Activated CD4-positive, alpha-beta memory T cell treated with anti-CD3 and anti-CD28 coated beads for 36 hours (primary cell): Measurements from ENCODE around the gene S100A2. TPM values are rescaled to one million over a fixed set of nuclear protein-coding genes. Genes with fewer than 3 reads are reported as not detected.

Source experiments
- CTCF ChIA-PET: fragments of 350-600 bp; sonication (Branson Sonifier 250); formaldehyde crosslinking; loops from one replicate; lab custom pipeline; 2021; ENCODE audit warnings: antibody characterized with exemption, inconsistent platforms; lab: Charles Lee
- POLR2A ChIA-PET: fragments of 350-600 bp; sonication (Branson Sonifier 250); formaldehyde crosslinking; loops from one replicate; lab custom pipeline; 2021; ENCODE audit warnings: antibody characterized with exemption; lab: Charles Lee
- DNase-seq: peaks from one replicate; pipeline ENCODE4 v3.0.0-alpha.2; 2020
- H3K27ac Mint-ChIP-seq: one replicate; pipeline ENCODE4 v1.8.0; 2021; ENCODE audit warnings: mixed read lengths
- H3K27me3 Mint-ChIP-seq: one replicate; pipeline ENCODE4 v1.8.0; 2021; ENCODE audit warnings: mixed read lengths
- H3K36me3 Mint-ChIP-seq: one replicate; pipeline ENCODE4 v1.8.0; 2021; ENCODE audit warnings: mixed read lengths
- H3K4me1 Mint-ChIP-seq: one replicate; pipeline ENCODE4 v1.8.0; 2021; ENCODE audit warnings: low read depth, mixed read lengths
- H3K4me3 Mint-ChIP-seq: one replicate; pipeline ENCODE4 v1.8.0; 2021; ENCODE audit warnings: mild to moderate bottlenecking, mixed read lengths
- H3K9me3 Mint-ChIP-seq: one replicate; pipeline ENCODE4 v1.8.0; 2021; ENCODE audit warnings: mixed read lengths
- intact Hi-C: fragments of 100-400 bp; cut with micrococcal nuclease; formaldehyde crosslinking; loops from one replicate; pipeline ENCODE4 v1.15.1; 2023
- total RNA-seq, 2 experiments: library from RNA; stranded (reverse); gene quantifications; one replicate each; pipeline ENCODE4 v1.2.3, GENCODE V29; 2021

S100A2 gene
- total RNA-seq: 1 to 10 TPM; 3.5 to 5.3 TPM

DNA sequence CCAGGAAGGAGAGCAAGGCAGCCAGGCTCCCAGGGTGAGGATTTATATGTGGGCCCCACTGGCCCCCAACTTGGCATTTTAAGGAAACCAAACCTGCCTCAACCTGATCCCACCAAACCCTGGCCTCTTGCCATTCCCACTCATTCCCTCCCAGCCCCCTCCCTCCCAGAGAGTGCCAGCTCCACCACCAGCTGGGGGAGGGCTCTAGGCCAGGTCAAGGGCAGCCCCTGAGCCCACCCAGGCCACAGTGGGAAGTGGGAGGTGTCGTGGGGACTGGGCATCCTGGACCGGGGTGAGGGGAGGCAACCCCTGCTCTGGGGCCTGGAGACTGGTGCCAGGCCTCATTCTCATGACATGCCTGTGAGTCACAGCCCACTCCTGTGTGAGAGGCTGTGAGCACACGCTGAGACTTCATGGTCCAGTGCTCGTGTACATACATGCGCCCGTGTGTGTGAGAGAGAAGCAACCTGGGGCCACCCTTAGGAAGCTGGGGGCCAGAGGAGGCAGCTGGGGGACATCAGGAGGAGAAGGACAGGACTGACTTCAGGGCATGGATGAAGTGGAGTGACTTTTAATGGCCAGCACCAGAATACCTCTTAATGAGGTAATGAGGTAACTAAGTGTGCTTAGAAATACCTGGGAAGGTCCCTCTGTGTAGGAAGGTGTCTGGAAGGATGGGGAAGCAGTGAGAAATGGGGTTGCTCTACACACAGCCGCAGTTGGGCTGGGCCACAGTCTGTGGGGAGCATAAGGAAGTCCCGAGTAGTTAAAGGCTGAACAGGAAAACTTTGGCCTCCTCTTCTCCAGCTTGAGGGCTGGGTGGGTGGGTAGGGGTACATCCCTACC lies at the start of gene S100A2:
TSS of gene S100A2 (minus strand) at position 316 of the 846 bp plus-strand sequence. CDS start 1,967 bp downstream, outside the sequence.
- Mint-ChIP-seq H3K9me3 (no peaks in the 10 kb centered on the region), H3K27me3 (no peaks in the 10 kb centered on the region), H3K27ac (peak within 1 kb of the TSS; percentile 97), H3K4me3 (peak within 1 kb of the TSS; percentile 71), H3K4me1 (peaks cover 48% of the 10 kb centered on the region), H3K36me3 (no peaks in the 10 kb centered on the region)
- DNase-seq: peak; percentile 79
- POLR2A ChIA-PET: interaction anchor here (0.6 to 6.3 kb wide), 8 partner anchors 15 to 69 kb away, joined by 3 to 50 read pairs (median 10); partner anchors contain the start of genes CHTOP, S100A4 and S100A6
- CTCF ChIA-PET: interaction anchor here (1.0 to 2.4 kb wide), 8 partner anchors 21 to 68 kb away, joined by 3 to 45 read pairs (median 8); partner anchors contain the start of genes CHTOP, S100A4 and S100A6
- intact Hi-C loops: loop anchor here (1.0 to 5.0 kb wide), 4 partner anchors 20 to 162 kb away; partner anchors contain the start of genes INTS3, S100A4 and SNAPIN

DNA sequence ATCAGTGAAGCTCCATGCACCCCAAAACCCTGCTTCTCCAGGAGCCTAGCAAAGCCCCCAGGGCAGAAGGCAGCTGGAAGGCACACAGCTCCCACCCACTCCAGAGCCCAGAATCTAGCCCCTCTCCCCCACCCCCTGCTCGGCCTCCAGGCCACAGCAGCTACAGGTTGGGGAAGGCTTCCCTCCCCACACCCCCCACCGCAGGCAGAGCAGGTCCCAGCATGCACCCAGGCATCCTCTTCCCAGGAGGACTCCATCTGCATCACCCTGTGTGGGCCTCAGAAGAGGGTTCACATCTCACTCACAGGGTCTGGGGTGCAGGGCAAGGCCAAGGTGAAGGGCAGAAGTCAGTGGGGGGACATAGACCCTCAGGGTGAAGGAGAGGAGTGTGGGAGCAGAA lies 49.8 kb upstream of the S100A2 start:
- Mint-ChIP-seq H3K36me3 (no peaks in the 10 kb centered on the region), H3K27me3 (no peaks in the 10 kb centered on the region), H3K9me3 (no peaks in the 10 kb centered on the region), H3K27ac (no peak overlapping the region), H3K4me1 (no peaks in the 10 kb centered on the region), H3K4me3 (no peak overlapping the region)
- intact Hi-C loops: no loop called here
- POLR2A ChIA-PET: interaction anchor here (1.4 kb wide), 1 partner anchor 19 kb away, joined by 6 read pairs; the partner anchor contains the start of gene CHTOP
- CTCF ChIA-PET: interaction anchor here (3.1 to 4.2 kb wide), 3 partner anchors 44 to 104 kb away, joined by 14 to 39 read pairs (median 23); no protein-coding TSS in a partner anchor
- DNase-seq: no peak

DNA sequence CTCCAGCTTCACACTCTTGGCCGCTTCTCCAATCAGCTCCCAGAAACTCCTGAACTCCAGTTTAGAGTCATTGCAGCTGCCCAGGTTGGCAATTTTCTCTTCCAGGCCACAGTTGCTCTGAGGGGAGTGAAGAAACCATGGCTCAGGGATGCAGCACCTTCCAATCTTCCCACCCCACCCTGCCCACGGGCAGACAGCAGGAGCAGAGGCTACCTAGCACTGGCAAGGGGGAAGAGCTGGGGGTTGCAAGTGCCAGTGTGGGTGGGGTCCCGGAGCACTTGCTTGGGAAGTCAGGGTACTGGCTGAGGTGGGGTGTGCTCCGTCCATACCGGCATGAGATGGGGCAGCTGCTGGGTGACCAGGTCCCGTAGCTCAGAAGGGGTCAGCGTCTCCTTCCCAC lies 49.3 kb upstream of the S100A2 start:
- Mint-ChIP-seq H3K4me3 (no peak overlapping the region), H3K9me3 (no peaks in the 10 kb centered on the region), H3K4me1 (no peaks in the 10 kb centered on the region), H3K27ac (no peak overlapping the region), H3K36me3 (no peaks in the 10 kb centered on the region), H3K27me3 (no peaks in the 10 kb centered on the region)
- intact Hi-C loops: no loop called here
- ChIA-PET POLR2A (interaction anchor here (1.4 kb wide), 1 partner anchor 19 kb away, joined by 6 read pairs; the partner anchor contains the start of gene CHTOP), CTCF (interaction anchor here (1.0 to 3.6 kb wide), 3 partner anchors 13 to 104 kb away, joined by 5 to 23 read pairs (median 14); partner anchors contain the start of gene S100A13)
- no peak for DNase-seq

DNA sequence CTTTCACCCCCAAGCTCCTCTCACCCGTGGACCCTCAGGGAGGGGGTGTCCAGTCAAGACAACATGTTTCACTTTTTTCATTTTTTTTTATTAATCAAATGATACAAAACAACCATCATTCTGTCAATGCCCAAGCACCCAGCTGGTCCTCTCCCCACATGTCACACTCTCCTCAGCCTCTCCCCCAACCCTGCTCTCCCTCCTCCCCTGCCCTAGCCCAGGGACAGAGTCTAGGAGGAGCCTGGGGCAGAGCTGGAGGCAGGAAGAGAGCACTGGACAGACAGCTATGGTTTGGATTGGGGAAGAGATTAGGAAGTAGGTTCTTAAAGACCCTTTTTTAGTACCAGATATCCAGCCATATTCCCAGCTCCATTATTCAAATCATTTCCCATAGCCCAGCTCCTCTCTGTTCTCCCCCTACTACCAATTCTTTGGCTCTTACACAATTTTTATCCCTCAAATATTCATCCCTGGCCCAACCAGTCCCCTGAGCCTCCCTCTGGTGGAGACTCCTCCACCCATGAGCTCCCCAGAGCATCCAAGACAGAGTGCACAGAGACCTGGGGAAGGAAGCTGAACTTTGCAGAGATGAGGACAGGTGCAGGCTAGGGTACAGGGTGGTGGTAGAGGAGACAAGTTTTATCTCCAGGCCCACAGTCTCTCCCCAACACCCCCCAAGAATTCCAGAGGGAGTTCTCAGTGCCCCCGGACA lies 48.7 kb upstream of the S100A2 start:
- no peak for DNase-seq
- Mint-ChIP-seq H3K4me3 (no peak overlapping the region), H3K27ac (no peak overlapping the region), H3K4me1 (no peaks in the 10 kb centered on the region), H3K27me3 (no peaks in the 10 kb centered on the region), H3K36me3 (no peaks in the 10 kb centered on the region), H3K9me3 (no peaks in the 10 kb centered on the region)
- ChIA-PET CTCF (interaction anchor here (1.0 to 3.6 kb wide), 3 partner anchors 13 to 103 kb away, joined by 5 to 23 read pairs (median 14); partner anchors contain the start of gene S100A13), POLR2A (no interaction called here)
- intact Hi-C loops: no loop called here

DNA sequence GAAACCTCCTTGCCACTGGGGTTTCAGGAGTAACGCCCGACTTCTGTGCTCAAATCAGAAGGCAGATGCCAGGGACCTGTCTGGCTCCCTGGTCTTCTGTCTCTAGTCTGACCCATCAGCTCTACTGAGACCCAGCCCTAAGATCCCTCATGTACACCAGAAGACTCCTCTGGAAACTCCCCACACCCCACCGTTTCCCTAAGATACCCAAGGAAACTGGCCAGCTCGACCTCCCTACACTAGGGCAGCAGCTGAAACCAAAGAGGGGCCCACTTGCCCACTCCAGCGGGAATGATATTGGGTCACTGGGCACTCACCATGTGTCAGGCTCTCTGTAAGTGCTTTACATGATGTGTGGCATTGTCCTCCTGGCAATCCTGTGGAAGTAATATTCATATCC lies 47.8 kb upstream of the S100A2 start:
- Mint-ChIP-seq H3K4me1 (no peaks in the 10 kb centered on the region), H3K4me3 (no peak overlapping the region), H3K27me3 (no peaks in the 10 kb centered on the region), H3K9me3 (no peaks in the 10 kb centered on the region), H3K36me3 (no peaks in the 10 kb centered on the region), H3K27ac (no peak overlapping the region)
- POLR2A ChIA-PET: no interaction called here
- intact Hi-C loops: no loop called here
- CTCF ChIA-PET: interaction anchor here (3.1 to 3.6 kb wide), 2 partner anchors 81 to 102 kb away, joined by 14 to 23 read pairs; no protein-coding TSS in a partner anchor
- DNase-seq: no peak

DNA sequence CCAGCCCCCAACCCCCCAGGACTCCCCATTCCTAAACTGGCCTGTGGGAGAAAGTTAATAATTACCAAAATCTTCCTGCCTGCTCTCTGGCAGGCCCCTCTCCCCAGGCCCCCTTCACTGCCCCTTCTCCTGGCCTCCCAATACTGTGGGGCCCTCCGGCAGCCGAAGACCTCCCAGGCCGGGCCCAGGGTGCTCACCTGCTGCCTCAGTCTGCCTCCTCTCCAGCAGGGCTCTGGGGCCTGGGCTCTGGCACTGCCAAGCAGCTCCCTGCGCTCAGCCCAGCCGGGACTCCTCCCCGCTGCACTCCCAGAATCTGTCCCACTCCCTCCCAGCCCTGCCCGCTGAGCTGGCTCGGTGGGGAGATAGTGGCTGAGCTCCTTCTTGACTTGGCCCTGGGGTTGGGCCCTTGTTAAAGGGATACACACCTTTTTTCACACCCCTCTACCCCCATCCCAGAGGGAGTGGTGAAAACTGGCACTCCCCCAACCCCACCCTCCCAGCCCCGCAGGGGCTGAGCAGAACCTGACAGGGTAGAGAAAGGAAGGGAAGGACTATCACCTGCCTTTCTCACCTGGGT lies 47.2 kb upstream of the S100A2 start, which contains the start of gene S100A16:
TSS of gene S100A16 (minus strand) at position 383 of the 577 bp plus-strand sequence. CDS start 4,986 bp downstream, outside the sequence.
- H3K27me3 Mint-ChIP-seq: no peaks in the 10 kb centered on the region
- no peak within 1 kb of the TSS for H3K27ac Mint-ChIP-seq
- H3K9me3 Mint-ChIP-seq: no peaks in the 10 kb centered on the region
- POLR2A ChIA-PET: no interaction called here
- no peak for DNase-seq
- no peak within 1 kb of the TSS for H3K4me3 Mint-ChIP-seq
- no peaks in the 10 kb centered on the region for H3K36me3 Mint-ChIP-seq
- intact Hi-C loops: no loop called here
- CTCF ChIA-PET: interaction anchor here (3.6 kb wide), 1 partner anchor 80 kb away, joined by 14 read pairs; no protein-coding TSS in a partner anchor
- no peaks in the 10 kb centered on the region for H3K4me1 Mint-ChIP-seq

DNA sequence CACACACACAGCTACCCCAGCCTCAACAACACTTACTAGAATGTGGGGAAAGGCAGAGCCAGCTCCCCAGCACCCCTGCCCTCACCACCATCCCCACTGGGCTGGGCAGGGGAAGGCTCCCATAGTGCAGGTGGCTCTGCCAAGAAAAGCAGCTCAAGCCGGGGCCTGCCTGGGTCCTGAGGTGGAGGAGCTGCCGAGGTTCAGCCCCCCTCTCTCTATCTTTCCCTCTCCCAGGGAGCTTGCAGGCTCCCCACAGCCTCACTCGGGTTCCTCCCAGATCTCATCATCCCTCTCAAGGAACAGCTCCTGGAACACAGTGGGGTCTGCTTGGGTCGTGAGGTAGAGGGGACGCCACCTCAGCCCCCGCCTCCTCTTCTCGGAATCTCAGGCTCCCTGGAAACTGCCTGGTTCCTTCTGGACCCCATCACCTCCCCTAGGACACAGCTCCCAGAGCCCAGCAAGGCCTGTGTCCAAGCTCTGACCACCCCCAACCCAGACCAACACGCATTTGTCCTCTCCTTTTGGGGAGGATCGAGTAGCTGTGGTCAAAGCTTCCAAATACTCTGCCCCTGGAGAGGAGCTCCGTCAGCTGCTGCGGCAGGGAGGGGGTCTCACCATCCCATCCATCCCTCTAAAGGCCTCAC lies 46.6 kb upstream of the S100A2 start:
- POLR2A ChIA-PET: no interaction called here

DNA sequence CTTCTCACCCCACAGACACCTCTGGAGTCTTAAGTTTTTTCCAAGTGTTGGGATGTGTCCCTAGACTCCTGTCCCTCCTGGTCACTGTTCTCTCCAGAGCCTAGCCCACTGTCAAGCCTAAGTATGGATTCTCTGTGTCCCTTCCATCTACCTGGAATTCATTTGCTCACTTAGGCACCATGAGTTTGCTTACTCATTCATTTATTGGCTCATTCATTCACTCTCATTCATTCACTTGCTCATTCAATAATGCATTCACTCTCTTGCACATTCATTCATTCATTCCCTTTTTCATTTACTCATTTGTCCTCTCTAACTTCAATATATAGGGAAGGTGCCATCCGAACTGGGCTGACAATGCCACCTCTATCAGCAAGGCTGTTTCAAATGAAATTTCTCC lies 45.7 kb upstream of the S100A2 start:
- POLR2A ChIA-PET: no interaction called here
- Mint-ChIP-seq H3K4me3 (no peak overlapping the region), H3K27ac (no peak overlapping the region), H3K4me1 (no peaks in the 10 kb centered on the region), H3K9me3 (no peaks in the 10 kb centered on the region), H3K36me3 (no peaks in the 10 kb centered on the region), H3K27me3 (no peaks in the 10 kb centered on the region)
- intact Hi-C loops: no loop called here
- CTCF ChIA-PET: no interaction called here
- no peak for DNase-seq

More for the DNA sequence above, 46.6 kb upstream of the S100A2 start:
- intact Hi-C loops: no loop called here
- DNase-seq: no peak
- H3K9me3 Mint-ChIP-seq: no peaks in the 10 kb centered on the region
- CTCF ChIA-PET: no interaction called here
- H3K36me3 Mint-ChIP-seq: no peaks in the 10 kb centered on the region
- no peak overlapping the region for H3K27ac Mint-ChIP-seq
- no peaks in the 10 kb centered on the region for H3K4me1 Mint-ChIP-seq
- H3K27me3 Mint-ChIP-seq: no peaks in the 10 kb centered on the region
- no peak overlapping the region for H3K4me3 Mint-ChIP-seq

DNA sequence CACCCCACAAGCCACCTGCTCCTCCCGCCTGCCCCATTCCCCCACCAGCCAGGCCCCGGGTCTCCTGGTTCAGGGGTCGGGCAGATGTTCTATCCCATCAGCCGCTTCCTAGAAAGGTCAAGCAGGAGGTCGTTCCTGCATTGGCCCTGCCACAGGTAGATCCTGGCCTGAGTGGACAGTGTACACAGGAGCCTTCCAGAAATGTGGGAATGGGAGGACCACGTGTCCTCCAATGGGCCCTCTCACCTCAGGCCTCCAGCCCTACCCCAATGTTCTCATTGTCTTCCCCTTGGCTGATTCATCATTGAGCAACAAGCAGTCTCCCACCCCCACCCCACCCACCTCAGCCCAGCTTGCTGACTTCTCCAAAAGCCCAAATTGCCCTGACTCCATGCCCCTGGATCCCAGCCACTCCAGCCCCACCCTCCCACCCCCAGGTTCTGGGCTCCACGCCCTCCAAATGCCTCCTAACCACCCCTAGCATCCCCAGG lies 45.2 kb upstream of the S100A2 start:
- H3K36me3 Mint-ChIP-seq: no peaks in the 10 kb centered on the region
- no peaks in the 10 kb centered on the region for H3K4me1 Mint-ChIP-seq
- no peak for DNase-seq
- H3K9me3 Mint-ChIP-seq: no peaks in the 10 kb centered on the region
- intact Hi-C loops: no loop called here
- no peaks in the 10 kb centered on the region for H3K27me3 Mint-ChIP-seq
- H3K4me3 Mint-ChIP-seq: no peak overlapping the region
- ChIA-PET CTCF (interaction anchor here (1.3 kb wide), 1 partner anchor 101 kb away, joined by 3 read pairs; no protein-coding TSS in a partner anchor), POLR2A (no interaction called here)
- no peak overlapping the region for H3K27ac Mint-ChIP-seq

DNA sequence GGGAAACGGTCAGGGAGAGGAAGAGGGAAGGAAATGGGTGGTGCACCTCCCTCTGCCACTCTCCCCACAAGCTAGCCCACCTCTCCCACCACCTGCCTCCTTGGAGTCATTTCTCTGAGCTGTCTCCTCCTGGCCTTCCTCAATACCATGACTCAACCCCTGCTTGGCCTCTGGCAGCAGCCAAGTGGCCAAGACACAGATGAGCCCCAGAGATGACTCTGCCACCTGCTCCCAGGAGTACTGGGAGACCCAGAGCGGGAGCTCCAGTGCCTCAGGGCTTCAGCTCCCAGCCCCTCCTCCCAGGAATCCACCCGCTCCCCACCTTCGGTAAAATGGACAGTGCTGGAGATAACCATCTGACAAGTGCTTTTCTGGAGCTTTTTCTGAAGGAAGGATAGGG lies 44.7 kb upstream of the S100A2 start:
- intact Hi-C loops: no loop called here
- ChIA-PET CTCF (interaction anchor here (1.3 kb wide), 1 partner anchor 100 kb away, joined by 3 read pairs; no protein-coding TSS in a partner anchor), POLR2A (no interaction called here)
- H3K4me3 Mint-ChIP-seq: no peak overlapping the region
- no peaks in the 10 kb centered on the region for H3K9me3 Mint-ChIP-seq
- no peak overlapping the region for H3K27ac Mint-ChIP-seq
- H3K27me3 Mint-ChIP-seq: no peaks in the 10 kb centered on the region
- no peak for DNase-seq
- H3K4me1 Mint-ChIP-seq: no peaks in the 10 kb centered on the region
- no peaks in the 10 kb centered on the region for H3K36me3 Mint-ChIP-seq

DNA sequence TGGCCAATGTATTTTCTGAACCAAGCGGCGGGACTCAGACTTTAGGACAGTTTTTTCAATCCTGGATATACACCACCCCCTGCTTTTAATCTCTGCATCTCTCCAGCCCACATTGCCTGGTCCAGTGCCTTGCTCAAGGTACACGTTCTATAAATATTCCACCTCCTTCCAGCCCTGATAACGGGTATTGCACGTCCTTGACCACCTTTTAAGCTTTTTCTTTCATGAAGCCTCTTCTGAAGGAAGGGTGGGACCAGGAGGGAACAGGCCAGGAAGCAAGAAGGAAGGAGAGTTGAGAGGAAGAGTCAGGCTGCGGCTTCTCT lies 43.9 kb upstream of the S100A2 start:
- no peaks in the 10 kb centered on the region for H3K36me3 Mint-ChIP-seq
- DNase-seq: no peak
- H3K27ac Mint-ChIP-seq: no peak overlapping the region
- no peaks in the 10 kb centered on the region for H3K4me1 Mint-ChIP-seq
- no peaks in the 10 kb centered on the region for H3K27me3 Mint-ChIP-seq
- intact Hi-C loops: no loop called here
- CTCF ChIA-PET: no interaction called here
- H3K4me3 Mint-ChIP-seq: no peak overlapping the region
- H3K9me3 Mint-ChIP-seq: no peaks in the 10 kb centered on the region
- POLR2A ChIA-PET: no interaction called here
